Memory B cell (primary cell): ENCODE measurements around the gene RAB3A.
A peak's percentile ranks its signal among the peaks of the same experiment; 100 is the strongest.

Experiments
- ATAC-seq: fragments of 150-1000 bp; cut with Tn5 transposase; 2 replicates; pipeline ENCODE4 v1.10.0; 2021; ENCODE audit warnings: low read depth, mild to moderate bottlenecking, moderate library complexity
- DNase-seq, 2 donors: peaks; one replicate each; pipeline ENCODE4 v3.0.0; 2022; ENCODE audit warnings: low spot score in 2 of 2
- H3K27ac Mint-ChIP-seq: one replicate; pipeline ENCODE4 v1.8.0; 2022; ENCODE audit warnings: mild to moderate bottlenecking, moderate library complexity, mixed read lengths
- H3K27me3 Mint-ChIP-seq: one replicate; pipeline ENCODE4 v1.8.0; 2022; ENCODE audit warnings: mixed read lengths
- H3K36me3 Mint-ChIP-seq: one replicate; pipeline ENCODE4 v1.8.0; 2022; ENCODE audit warnings: mild to moderate bottlenecking, mixed read lengths
- H3K4me1 Mint-ChIP-seq: one replicate; pipeline ENCODE4 v1.8.0; 2022; ENCODE audit warnings: mixed read lengths
- H3K4me3 Mint-ChIP-seq: one replicate; pipeline ENCODE4 v1.8.0; 2022; ENCODE audit warnings: mild to moderate bottlenecking, moderate library complexity, mixed read lengths
- H3K9me3 Mint-ChIP-seq: one replicate; pipeline ENCODE4 v1.8.0; 2022; ENCODE audit warnings: mixed read lengths

Gene RAB3A

DNA sequence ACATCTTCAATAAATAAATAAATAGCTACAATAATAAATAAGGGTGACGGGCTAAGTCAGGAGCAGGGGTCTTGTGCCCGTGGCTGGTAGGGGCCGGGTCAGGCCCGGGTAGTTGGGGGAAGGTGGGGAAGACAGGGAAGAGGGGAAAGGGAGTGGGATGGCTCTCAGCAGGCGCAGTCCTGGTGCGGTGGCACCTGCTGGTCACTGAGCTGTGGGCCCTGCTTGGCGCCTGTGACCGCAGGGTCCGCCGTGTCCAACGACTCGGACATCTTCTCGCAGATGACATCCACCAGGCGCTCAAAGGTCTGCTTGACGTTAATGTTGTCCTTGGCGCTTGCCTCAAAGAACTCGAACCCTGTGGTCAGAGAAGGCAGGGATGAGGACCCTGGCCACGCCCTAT is 6.5 kb downstream of the RAB3A start:
- Mint-ChIP-seq H3K27me3 (no peaks in the 10 kb centered on the region), H3K4me1 (peaks cover 19% of the 10 kb centered on the region), H3K36me3 (peaks cover 17% of the 10 kb centered on the region)

DNA sequence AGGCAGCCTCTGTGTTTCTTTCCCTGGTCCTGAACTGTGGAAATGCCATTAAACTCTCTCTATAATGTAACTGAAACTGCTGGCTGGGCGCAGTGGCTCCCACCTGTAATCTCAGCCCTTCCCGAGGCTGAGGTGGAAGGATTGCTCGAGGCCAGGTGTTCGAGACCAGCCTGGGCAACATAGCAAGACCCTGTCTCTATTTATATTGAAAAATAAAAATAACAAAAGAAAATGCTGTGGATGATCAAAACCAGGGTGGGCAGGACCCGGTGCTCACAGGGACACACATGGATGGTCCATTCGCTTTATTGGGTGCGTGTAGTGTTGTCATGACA is 7.4 kb downstream of the RAB3A start:
- peaks cover 16% of the 10 kb centered on the region for H3K4me1 Mint-ChIP-seq
- H3K27ac Mint-ChIP-seq: peak overlapping the region; percentile 32
- H3K27me3 Mint-ChIP-seq: no peaks in the 10 kb centered on the region
- H3K9me3 Mint-ChIP-seq: no peaks in the 10 kb centered on the region
- ATAC-seq (no peak), DNase-seq (no peak)
- peak overlapping the region; percentile 14 for H3K4me3 Mint-ChIP-seq
- peaks cover 15% of the 10 kb centered on the region for H3K36me3 Mint-ChIP-seq

More for the DNA sequence above, 6.5 kb downstream of the RAB3A start:
- H3K27ac Mint-ChIP-seq: no peak overlapping the region
- no peaks in the 10 kb centered on the region for H3K9me3 Mint-ChIP-seq
- H3K4me3 Mint-ChIP-seq: no peak overlapping the region
- DNase-seq (no peak), ATAC-seq (no peak)

DNA sequence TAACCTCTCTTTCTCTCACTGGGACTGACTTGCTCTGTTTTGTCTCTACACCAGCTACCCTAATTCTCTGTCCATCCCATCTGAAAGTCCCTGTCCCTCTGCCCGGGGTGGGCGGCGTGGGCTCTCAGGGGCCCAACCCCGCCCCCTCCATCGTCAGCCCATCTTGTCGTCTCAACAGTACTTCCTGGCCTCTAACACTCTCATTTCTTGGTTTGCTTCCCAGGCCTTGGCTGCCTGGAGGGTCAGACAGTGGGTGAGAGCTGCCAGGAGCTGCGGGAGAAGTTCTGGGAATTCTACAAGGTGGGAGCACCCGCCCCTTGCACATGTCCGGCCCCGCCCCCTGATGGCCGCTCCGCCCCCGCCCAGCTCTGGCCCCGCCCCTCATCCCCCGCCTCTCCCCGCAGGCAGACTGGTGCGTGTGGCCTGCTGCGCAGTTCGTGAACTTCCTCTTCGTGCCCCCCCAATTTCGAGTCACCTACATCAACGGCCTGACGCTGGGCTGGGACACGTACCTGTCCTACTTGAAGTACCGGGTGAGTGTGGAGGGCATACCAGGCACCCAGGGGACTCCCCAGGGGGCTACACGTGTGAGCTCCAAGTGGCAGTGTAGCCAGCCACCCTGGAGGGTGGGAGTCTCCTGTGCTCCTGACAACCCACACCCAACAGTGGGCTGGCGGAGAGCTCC is 9.1 kb downstream of the RAB3A start:
- peaks cover 13% of the 10 kb centered on the region for H3K36me3 Mint-ChIP-seq
- peak overlapping the region; percentile 83 for H3K27ac Mint-ChIP-seq
- H3K9me3 Mint-ChIP-seq: no peaks in the 10 kb centered on the region
- peaks cover 15% of the 10 kb centered on the region for H3K4me1 Mint-ChIP-seq
- DNase-seq (peak in 1 of 2 donors; percentile 46), ATAC-seq (peak; percentile 10)
- H3K27me3 Mint-ChIP-seq: no peaks in the 10 kb centered on the region
- H3K4me3 Mint-ChIP-seq: peak overlapping the region; percentile 77

- H3K4me3 Mint-ChIP-seq: peak overlapping the region; percentile 77
- H3K36me3 Mint-ChIP-seq: peaks cover 13% of the 10 kb centered on the region
- ATAC-seq (no peak), DNase-seq (no peak)
- peaks cover 15% of the 10 kb centered on the region for H3K4me1 Mint-ChIP-seq
- no peaks in the 10 kb centered on the region for H3K27me3 Mint-ChIP-seq
- no peak overlapping the region for H3K27ac Mint-ChIP-seq
- no peaks in the 10 kb centered on the region for H3K9me3 Mint-ChIP-seq
Measured at GRCh38 chr19:18194181-18194530, 9.7 kb downstream of the RAB3A start.

- Mint-ChIP-seq H3K9me3 (no peaks in the 10 kb centered on the region), H3K27me3 (no peaks in the 10 kb centered on the region), H3K4me1 (peaks cover 15% of the 10 kb centered on the region), H3K27ac (peak overlapping the region; percentile 91), H3K36me3 (peaks cover 10% of the 10 kb centered on the region), H3K4me3 (peak overlapping the region; percentile 77)
- no peak for ATAC-seq
- DNase-seq: no peak
Measured at GRCh38 chr19:18193388-18194180, 10.3 kb downstream of the RAB3A start.

DNA sequence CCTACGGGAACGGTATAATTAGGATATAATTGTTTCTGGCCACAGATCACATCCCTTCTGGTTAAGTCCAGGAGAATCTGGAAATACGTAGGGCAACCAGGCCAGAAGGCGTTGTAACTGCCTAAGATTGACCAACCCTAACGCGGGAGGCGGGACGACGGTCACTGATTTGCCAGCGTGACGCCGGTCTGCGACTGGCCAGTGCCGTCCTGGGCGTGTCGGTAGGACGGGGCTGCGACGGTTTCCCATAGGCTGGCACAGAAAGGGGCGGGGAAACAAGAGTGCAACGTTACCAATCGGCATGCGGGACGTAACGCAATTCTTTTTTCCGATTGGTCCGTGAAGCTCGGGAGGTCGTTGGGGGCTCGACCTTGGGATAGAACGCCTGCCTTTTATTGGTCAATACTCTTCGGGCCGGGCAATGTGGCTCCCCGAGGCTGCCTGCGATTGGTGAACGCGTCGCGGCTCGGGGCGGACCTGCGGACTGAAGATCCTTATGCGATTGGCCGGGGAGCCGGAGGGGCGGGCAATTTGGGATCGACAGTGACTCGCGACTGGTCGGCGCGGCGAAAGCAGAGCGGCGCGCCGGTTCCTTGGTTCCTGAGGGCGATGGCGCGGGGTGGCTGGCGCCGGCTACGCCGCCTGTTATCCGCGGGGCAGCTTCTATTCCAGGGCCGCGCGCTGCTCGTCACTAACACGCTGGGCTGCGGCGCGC is 11.0 kb downstream of the RAB3A start, which contains the start of gene MPV17L2:
Gene MPV17L2 (plus strand): TSS at position 546 of the 715 bp plus-strand sequence. CDS start 64 bp downstream, at position 610.
- Mint-ChIP-seq H3K36me3 (peaks cover 3% of the 10 kb centered on the region), H3K9me3 (no peaks in the 10 kb centered on the region), H3K27ac (peak within 1 kb of the TSS; percentile 91), H3K4me3 (peak within 1 kb of the TSS; percentile 77), H3K27me3 (no peaks in the 10 kb centered on the region), H3K4me1 (peaks cover 15% of the 10 kb centered on the region)
- DNase-seq (peak; percentile 86 to 95), ATAC-seq (peak; percentile 79)

DNA sequence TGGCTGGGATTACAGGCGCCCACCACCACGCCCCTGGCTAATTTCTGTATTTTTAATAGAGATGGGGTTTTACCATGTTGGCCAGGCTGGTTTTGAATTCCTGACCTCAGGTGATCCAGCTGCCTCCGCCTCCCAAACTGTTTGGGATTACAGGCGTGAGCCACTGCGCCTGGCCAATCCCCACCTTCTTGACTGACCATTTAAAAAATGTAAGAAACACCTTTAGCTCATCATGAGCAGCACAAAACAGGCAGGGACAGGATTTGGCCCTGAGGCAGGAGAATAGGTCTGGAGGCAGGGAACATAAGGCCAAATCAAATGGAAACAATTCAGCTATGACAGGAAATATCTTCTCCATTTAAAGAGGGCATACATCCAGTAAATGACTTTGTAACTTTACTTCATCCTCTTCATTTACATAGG is 12.2 kb downstream of the RAB3A start:
- H3K4me3 Mint-ChIP-seq: peak overlapping the region; percentile 77
- no peaks in the 10 kb centered on the region for H3K9me3 Mint-ChIP-seq
- ATAC-seq (no peak), DNase-seq (no peak)
- no peaks in the 10 kb centered on the region for H3K27me3 Mint-ChIP-seq
- peaks cover 3% of the 10 kb centered on the region for H3K36me3 Mint-ChIP-seq
- H3K27ac Mint-ChIP-seq: peak overlapping the region; percentile 91
- H3K4me1 Mint-ChIP-seq: peaks cover 15% of the 10 kb centered on the region

GRCh38 chr19:18190278-18190677 is 13.6 kb downstream of the RAB3A start:
- H3K4me3 Mint-ChIP-seq: no peak overlapping the region
- no peak overlapping the region for H3K27ac Mint-ChIP-seq

DNA sequence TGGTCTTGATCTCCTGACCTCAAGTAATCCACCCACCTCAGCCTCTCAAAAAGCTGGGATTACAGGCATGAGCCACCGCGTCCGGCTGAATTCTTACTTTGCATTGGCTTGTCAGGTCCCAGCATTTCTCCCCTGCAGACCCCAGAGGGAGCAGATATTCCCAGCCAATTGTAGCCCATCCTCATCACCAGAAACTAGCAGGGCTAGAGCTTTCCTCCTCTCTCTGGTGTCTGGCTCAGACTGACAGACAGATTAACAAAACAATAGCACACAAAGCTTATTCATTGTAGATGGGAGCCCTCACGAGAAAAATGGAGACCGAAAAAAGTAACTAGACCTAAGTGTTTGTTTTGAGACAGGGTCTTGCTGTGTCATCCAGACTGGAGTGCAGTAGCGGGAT is 18.3 kb downstream of the RAB3A start:
- DNase-seq (no peak), ATAC-seq (no peak)
- Mint-ChIP-seq H3K27ac (no peak overlapping the region), H3K4me3 (no peak overlapping the region), H3K27me3 (no peaks in the 10 kb centered on the region), H3K9me3 (no peaks in the 10 kb centered on the region), H3K36me3 (peaks cover 2% of the 10 kb centered on the region), H3K4me1 (peaks cover 5% of the 10 kb centered on the region)

More at GRCh38 chr19:18190278-18190677, 13.6 kb downstream of the RAB3A start:
- Mint-ChIP-seq H3K36me3 (peaks cover 2% of the 10 kb centered on the region), H3K4me1 (peaks cover 17% of the 10 kb centered on the region), H3K27me3 (no peaks in the 10 kb centered on the region), H3K9me3 (no peaks in the 10 kb centered on the region)
- no peak for ATAC-seq
- no peak for DNase-seq

- no peaks in the 10 kb centered on the region for H3K27me3 Mint-ChIP-seq
- no peak for ATAC-seq
- no peak overlapping the region for H3K27ac Mint-ChIP-seq
Measured at GRCh38 chr19:18183529-18183928, 20.3 kb downstream of the RAB3A start.

DNA sequence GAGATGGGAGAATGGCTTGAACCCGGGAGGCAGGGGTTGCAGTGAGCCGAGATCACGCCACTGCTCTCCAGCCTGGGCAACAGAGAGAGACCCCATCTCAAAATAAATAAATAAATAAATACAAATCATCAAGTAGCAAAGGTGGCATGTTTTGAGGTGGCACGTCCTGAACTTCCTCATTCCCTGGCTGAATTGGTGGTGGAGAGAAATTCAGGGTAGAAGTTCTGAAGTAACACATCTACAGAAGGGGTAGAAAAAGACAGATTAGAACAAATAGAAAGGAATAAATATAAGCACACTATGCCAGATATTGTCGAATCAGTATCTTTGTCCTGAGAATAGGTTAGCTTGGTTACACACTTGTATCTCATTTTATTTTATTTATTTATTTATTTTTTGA is 23.9 kb downstream of the RAB3A start:
- Mint-ChIP-seq H3K27me3 (no peaks in the 10 kb centered on the region), H3K4me3 (peak overlapping the region; percentile 67), H3K9me3 (no peaks in the 10 kb centered on the region), H3K4me1 (peaks cover 25% of the 10 kb centered on the region), H3K36me3 (peaks cover 19% of the 10 kb centered on the region), H3K27ac (no peak overlapping the region)
- ATAC-seq (peak; percentile 10), DNase-seq (no peak)

More at GRCh38 chr19:18183529-18183928, 20.3 kb downstream of the RAB3A start:
- H3K36me3 Mint-ChIP-seq: peaks cover 5% of the 10 kb centered on the region
- no peaks in the 10 kb centered on the region for H3K9me3 Mint-ChIP-seq
- H3K4me3 Mint-ChIP-seq: no peak overlapping the region
- DNase-seq: no peak
- H3K4me1 Mint-ChIP-seq: peaks cover 9% of the 10 kb centered on the region

DNA sequence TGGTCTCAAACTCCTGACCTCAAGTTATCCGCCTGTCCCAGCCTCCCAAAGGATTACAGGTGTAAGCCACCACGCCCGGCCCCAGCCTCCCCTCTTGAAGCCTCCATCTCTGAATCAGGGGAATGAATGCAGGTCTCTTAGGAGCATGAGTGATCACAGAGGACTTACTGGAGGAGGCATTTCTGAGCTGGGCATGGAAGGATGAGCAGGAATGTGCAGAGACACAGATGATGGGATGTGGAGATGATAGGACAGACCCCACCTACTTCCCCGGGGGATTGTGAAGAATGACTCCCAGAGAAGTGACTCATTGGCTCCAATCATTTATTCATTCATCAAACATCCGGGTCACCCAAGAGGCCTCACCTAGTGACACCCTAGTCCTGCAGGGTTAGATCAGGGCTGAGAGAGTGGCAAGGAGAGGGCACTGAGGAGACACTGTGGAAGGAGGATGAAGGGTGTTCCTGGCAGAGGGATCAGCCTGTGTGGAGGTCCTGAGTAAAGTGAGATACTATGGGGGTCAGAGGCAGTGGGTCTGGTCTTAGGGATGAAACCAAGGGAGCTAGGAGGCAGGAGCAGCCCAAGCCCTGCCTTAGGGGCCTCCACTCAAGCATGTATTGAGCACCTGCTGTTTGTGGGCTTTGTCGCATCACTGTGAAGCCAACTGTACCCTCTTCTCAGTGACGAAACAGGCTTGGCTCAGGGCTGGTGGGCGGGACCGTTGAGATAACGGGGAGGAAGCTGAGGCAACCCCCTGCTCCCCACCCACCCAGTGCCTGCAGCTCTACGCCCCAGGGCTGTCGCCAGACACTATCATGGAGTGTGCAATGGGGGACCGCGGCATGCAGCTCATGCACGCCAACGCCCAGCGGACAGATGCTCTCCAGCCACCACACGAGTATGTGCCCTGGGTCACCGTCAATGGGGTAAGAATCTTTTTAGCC is 27.2 kb downstream of the RAB3A start:
- DNase-seq: no peak
- H3K36me3 Mint-ChIP-seq: peaks cover 24% of the 10 kb centered on the region
- no peaks in the 10 kb centered on the region for H3K27me3 Mint-ChIP-seq
- peak overlapping the region; percentile 67 for H3K4me3 Mint-ChIP-seq
- H3K27ac Mint-ChIP-seq: no peak overlapping the region
- H3K9me3 Mint-ChIP-seq: no peaks in the 10 kb centered on the region
- H3K4me1 Mint-ChIP-seq: peaks cover 40% of the 10 kb centered on the region
- no peak for ATAC-seq

- DNase-seq (no peak), ATAC-seq (no peak)
- peaks cover 51% of the 10 kb centered on the region for H3K4me1 Mint-ChIP-seq
- no peaks in the 10 kb centered on the region for H3K9me3 Mint-ChIP-seq
- H3K27ac Mint-ChIP-seq: peak overlapping the region; percentile 99
- H3K36me3 Mint-ChIP-seq: peaks cover 24% of the 10 kb centered on the region
- no peaks in the 10 kb centered on the region for H3K27me3 Mint-ChIP-seq
- peak overlapping the region; percentile 96 for H3K4me3 Mint-ChIP-seq
Measured at GRCh38 chr19:18174983-18175382, 28.9 kb downstream of the RAB3A start.
